Measurements from ENCODE around the gene KRTAP5-6. TPM values are rescaled to one million over a fixed set of nuclear protein-coding genes. Genes with fewer than 3 reads are reported as not detected.

The KRTAP5-6 gene
- total and polyA plus RNA-seq, 4 experiments from 2014 or later: not detected

DNA sequence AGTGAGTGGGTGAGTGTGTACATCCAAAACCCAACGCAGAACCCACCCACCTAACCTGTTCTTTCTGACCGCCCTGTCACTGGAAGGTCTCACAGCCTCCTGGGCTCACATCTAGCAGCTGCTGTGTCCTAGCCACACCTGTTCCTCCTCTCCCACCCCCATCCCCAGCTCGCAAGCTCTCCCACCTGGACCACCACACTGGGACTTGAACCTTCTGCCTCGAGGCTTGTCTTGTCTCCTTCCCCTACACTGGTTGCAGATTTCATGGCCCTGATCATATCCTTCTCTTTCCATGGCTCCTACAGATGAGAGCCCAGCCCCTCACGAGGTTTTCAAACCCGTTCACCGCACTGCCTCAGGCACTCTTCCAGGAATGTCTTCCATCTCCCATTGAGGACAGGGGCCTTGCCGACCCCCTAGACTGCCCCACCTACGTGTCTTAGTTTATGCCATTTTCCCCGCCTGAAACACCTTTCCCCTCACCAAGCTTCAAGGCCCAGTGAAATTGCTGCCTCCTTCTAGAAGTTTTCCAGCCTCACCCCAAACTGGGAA lies 46.7 kb downstream of the KRTAP5-6 start:
- Mint-ChIP-seq H3K4me1 (peaks cover 0 to 11% (median 5%) of the 10 kb centered on the region in 4 donors), H3K27ac (no peak overlapping the region), H3K9me3 (peaks cover 0 to 4% (median 0%) of the 10 kb centered on the region in 8 donors), H3K4me3 (no peak overlapping the region), H3K36me3 (no peaks in the 10 kb centered on the region), H3K27me3 (peaks cover 0 to 7% of the 10 kb centered on the region in 2 donors)
- DNase-seq: no peak
- ChIA-PET POLR2A (ENCODE audit: partially characterized antibody) (no interaction called here), CTCF (ENCODE audit: partially characterized antibody) (interaction anchor here (0.8 to 1.5 kb wide), 2 partner anchors 37 to 91 kb away, joined by 3 read pairs; no protein-coding TSS in a partner anchor)
- intact Hi-C loops (cut with micrococcal nuclease): no loop called here
- Histone ChIP-seq H3K27ac (ENCODE audit: low read depth, low read length) (no peak overlapping the region), H3K9me3 (ENCODE audit: control insufficient read depth in 1 of 2, low read length in 2 of 2) (no peaks in the 10 kb centered on the region), H3K4me3 (ENCODE audit: low read length in 2 of 2) (no peak overlapping the region), H3K27me3 (ENCODE audit: insufficient read depth, low read length) (no peaks in the 10 kb centered on the region), H3K4me1 (ENCODE audit: insufficient read depth, low read length) (no peaks in the 10 kb centered on the region), H3K36me3 (ENCODE audit: insufficient read depth, low read length) (no peaks in the 10 kb centered on the region)

DNA sequence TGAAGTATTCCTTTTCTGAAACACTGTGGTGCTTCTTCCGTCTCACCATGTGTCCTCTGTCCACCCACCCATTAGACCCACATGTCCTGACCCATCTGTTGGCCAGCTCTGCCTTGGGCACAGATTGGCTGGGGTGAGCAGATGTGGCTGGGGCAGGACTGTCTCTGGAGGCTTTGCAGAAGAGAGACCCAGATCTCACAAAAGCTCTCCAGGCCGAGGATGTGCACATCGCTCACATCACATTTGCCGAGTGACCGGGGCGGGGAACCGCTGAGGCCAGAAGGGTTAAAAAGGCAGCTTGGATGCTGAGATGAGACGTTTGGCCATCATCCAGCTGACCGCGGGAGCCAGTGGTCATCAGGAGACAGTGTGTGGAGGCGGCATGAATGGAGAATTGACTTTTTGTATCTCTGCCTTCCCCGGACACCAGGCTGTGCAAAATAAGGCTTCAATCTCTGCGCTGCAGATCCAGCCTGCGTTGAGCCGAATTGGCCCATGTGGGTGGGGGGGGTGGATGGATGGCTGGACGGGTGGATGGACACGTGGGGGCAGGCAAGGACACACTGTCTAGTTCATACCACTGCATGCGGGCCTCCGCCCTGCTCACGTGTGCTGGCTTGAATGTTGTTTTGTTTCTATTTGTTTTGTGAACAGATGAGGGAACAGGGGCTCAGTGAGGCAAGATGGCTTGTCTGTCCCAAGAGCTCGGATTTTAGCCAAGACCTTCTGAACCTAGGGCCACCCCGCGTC lies 47.3 kb downstream of the KRTAP5-6 start:
- no peaks in the 10 kb centered on the region for H3K36me3 ChIP-seq (ENCODE audit: insufficient read depth, low read length)
- no peak overlapping the region for H3K27ac ChIP-seq (ENCODE audit: low read depth, low read length)
- H3K27ac Mint-ChIP-seq: no peak overlapping the region
- H3K4me1 ChIP-seq (ENCODE audit: insufficient read depth, low read length): peaks cover 3% of the 10 kb centered on the region
- H3K27me3 Mint-ChIP-seq: peaks cover 0 to 4% of the 10 kb centered on the region in 2 donors
- H3K4me3 Mint-ChIP-seq: no peak overlapping the region
- no peak overlapping the region for H3K4me3 ChIP-seq (ENCODE audit: low read length in 2 of 2)
- H3K27me3 ChIP-seq (ENCODE audit: insufficient read depth, low read length): no peaks in the 10 kb centered on the region
- CTCF ChIA-PET (ENCODE audit: partially characterized antibody): interaction anchor here (0.8 to 1.5 kb wide), 2 partner anchors 37 to 92 kb away, joined by 3 read pairs; no protein-coding TSS in a partner anchor
- no peaks in the 10 kb centered on the region for H3K9me3 ChIP-seq (ENCODE audit: control insufficient read depth in 1 of 2, low read length in 2 of 2)
- peaks cover 0 to 4% (median 0%) of the 10 kb centered on the region in 8 donors for H3K9me3 Mint-ChIP-seq
- no peaks in the 10 kb centered on the region for H3K36me3 Mint-ChIP-seq
- POLR2A ChIA-PET (ENCODE audit: partially characterized antibody): no interaction called here
- H3K4me1 Mint-ChIP-seq: peaks cover 0 to 11% (median 6%) of the 10 kb centered on the region in 4 donors
- DNase-seq: no peak
- intact Hi-C loops (cut with micrococcal nuclease): no loop called here

- no peak overlapping the region for H3K27ac Mint-ChIP-seq
- POLR2A ChIA-PET (ENCODE audit: partially characterized antibody): no interaction called here
- H3K27me3 Mint-ChIP-seq: peaks cover 7% of the 10 kb centered on the region in 2 donors
- Histone ChIP-seq H3K4me1 (ENCODE audit: insufficient read depth, low read length) (peaks cover 10% of the 10 kb centered on the region), H3K9me3 (ENCODE audit: control insufficient read depth in 1 of 2, low read length in 2 of 2) (no peaks in the 10 kb centered on the region), H3K4me3 (ENCODE audit: low read length in 2 of 2) (no peak overlapping the region), H3K36me3 (ENCODE audit: insufficient read depth, low read length) (no peaks in the 10 kb centered on the region), H3K27me3 (ENCODE audit: insufficient read depth, low read length) (no peaks in the 10 kb centered on the region), H3K27ac (ENCODE audit: low read depth, low read length) (no peak overlapping the region)
- no peak overlapping the region for H3K4me3 Mint-ChIP-seq
- peaks cover 0 to 4% (median 0%) of the 10 kb centered on the region in 8 donors for H3K9me3 Mint-ChIP-seq
- peaks cover 0 to under 1% of the 10 kb centered on the region in 2 donors for H3K36me3 Mint-ChIP-seq
- intact Hi-C loops (cut with micrococcal nuclease): no loop called here
- peaks cover 3 to 18% (median 12%) of the 10 kb centered on the region in 4 donors for H3K4me1 Mint-ChIP-seq
- no peak for DNase-seq
- CTCF ChIA-PET (ENCODE audit: partially characterized antibody): no interaction called here
Measured at GRCh38 chr11:1744891-1745700, 48.1 kb downstream of the KRTAP5-6 start.

DNA sequence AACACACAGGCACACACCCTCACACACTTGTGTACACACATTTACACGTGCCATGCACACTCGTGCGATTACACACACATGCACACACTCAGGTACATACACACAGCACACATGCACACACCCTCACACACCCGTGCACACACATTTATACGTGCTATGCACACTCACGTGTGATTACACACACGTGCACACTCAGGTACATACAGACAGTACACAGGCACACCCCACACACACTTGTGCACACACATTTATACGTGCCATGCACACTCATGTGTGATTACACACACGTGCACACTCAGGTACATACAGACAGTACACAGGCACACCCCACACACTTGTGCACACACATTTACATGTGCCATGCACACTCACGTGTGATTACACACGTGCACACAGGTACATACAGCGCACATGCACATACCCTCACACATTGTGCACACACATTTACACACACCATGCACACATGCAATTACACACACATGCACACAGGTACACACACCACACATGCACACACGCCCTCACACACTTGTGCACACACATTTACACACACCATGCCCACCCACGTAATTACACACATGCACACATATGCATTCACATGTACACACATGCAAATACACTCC lies 48.8 kb downstream of the KRTAP5-6 start:
- CTCF ChIA-PET (ENCODE audit: partially characterized antibody): no interaction called here
- H3K9me3 ChIP-seq (ENCODE audit: control insufficient read depth in 1 of 2, low read length in 2 of 2): no peaks in the 10 kb centered on the region
- no peak overlapping the region for H3K4me3 Mint-ChIP-seq

GRCh38 chr11:1746511-1746931 lies 49.5 kb downstream of the KRTAP5-6 start:
- Mint-ChIP-seq H3K4me3 (no peak overlapping the region), H3K4me1 (peaks cover 4 to 26% (median 18%) of the 10 kb centered on the region in 4 donors), H3K9me3 (peaks cover 0 to 4% (median 0%) of the 10 kb centered on the region in 8 donors), H3K27ac (peak overlapping the region in 1 of 7 donors; percentile 4), H3K36me3 (peaks cover 0 to 2% of the 10 kb centered on the region in 2 donors), H3K27me3 (peaks cover 11 to 12% of the 10 kb centered on the region in 2 donors)
- H3K27ac ChIP-seq (ENCODE audit: low read depth, low read length): no peak overlapping the region
- no peaks in the 10 kb centered on the region for H3K9me3 ChIP-seq (ENCODE audit: control insufficient read depth in 1 of 2, low read length in 2 of 2)
- intact Hi-C loops (cut with micrococcal nuclease): no loop called here
- peaks cover 10% of the 10 kb centered on the region for H3K4me1 ChIP-seq (ENCODE audit: insufficient read depth, low read length)
- H3K27me3 ChIP-seq (ENCODE audit: insufficient read depth, low read length): no peaks in the 10 kb centered on the region
- ChIA-PET POLR2A (ENCODE audit: partially characterized antibody) (no interaction called here), CTCF (ENCODE audit: partially characterized antibody) (no interaction called here)
- H3K36me3 ChIP-seq (ENCODE audit: insufficient read depth, low read length): no peaks in the 10 kb centered on the region
- H3K4me3 ChIP-seq (ENCODE audit: low read length in 2 of 2): no peak overlapping the region
- DNase-seq: no peak

More for the DNA sequence above, 48.8 kb downstream of the KRTAP5-6 start:
- Histone ChIP-seq H3K4me1 (ENCODE audit: insufficient read depth, low read length) (peaks cover 10% of the 10 kb centered on the region), H3K27me3 (ENCODE audit: insufficient read depth, low read length) (no peaks in the 10 kb centered on the region), H3K4me3 (ENCODE audit: low read length in 2 of 2) (no peak overlapping the region), H3K27ac (ENCODE audit: low read depth, low read length) (no peak overlapping the region), H3K36me3 (ENCODE audit: insufficient read depth, low read length) (no peaks in the 10 kb centered on the region)
- POLR2A ChIA-PET (ENCODE audit: partially characterized antibody): no interaction called here
- Mint-ChIP-seq H3K36me3 (peaks cover 0 to 2% of the 10 kb centered on the region in 2 donors), H3K9me3 (peaks cover 0 to 4% (median 0%) of the 10 kb centered on the region in 8 donors), H3K4me1 (peaks cover 4 to 25% (median 18%) of the 10 kb centered on the region in 4 donors), H3K27me3 (peaks cover 11 to 12% of the 10 kb centered on the region in 2 donors), H3K27ac (peak overlapping the region in 2 of 7 donors; percentile 0 to 90)
- DNase-seq: no peak
- intact Hi-C loops (cut with micrococcal nuclease): no loop called here

GRCh38 chr11:1746956-1747752 lies 50.2 kb downstream of the KRTAP5-6 start:
- no peak overlapping the region for H3K27ac ChIP-seq (ENCODE audit: low read depth, low read length)
- Mint-ChIP-seq H3K27ac (no peak overlapping the region), H3K4me3 (no peak overlapping the region), H3K27me3 (peaks cover 11 to 12% of the 10 kb centered on the region in 2 donors), H3K36me3 (peaks cover 0 to 4% of the 10 kb centered on the region in 2 donors), H3K4me1 (peaks cover 4 to 30% (median 18%) of the 10 kb centered on the region in 4 donors), H3K9me3 (peaks cover 0 to 4% (median 0%) of the 10 kb centered on the region in 8 donors)
- no peak overlapping the region for H3K4me3 ChIP-seq (ENCODE audit: low read length in 2 of 2)
- H3K9me3 ChIP-seq (ENCODE audit: control insufficient read depth in 1 of 2, low read length in 2 of 2): no peaks in the 10 kb centered on the region
- intact Hi-C loops (cut with micrococcal nuclease): no loop called here
- no peaks in the 10 kb centered on the region for H3K27me3 ChIP-seq (ENCODE audit: insufficient read depth, low read length)
- CTCF ChIA-PET (ENCODE audit: partially characterized antibody): no interaction called here
- no peaks in the 10 kb centered on the region for H3K36me3 ChIP-seq (ENCODE audit: insufficient read depth, low read length)
- H3K4me1 ChIP-seq (ENCODE audit: insufficient read depth, low read length): peaks cover 10% of the 10 kb centered on the region
- POLR2A ChIA-PET (ENCODE audit: partially characterized antibody): no interaction called here
- DNase-seq: no peak
